NCI-H1930 (cell line): Measurements from ENCODE around the gene DDIT4L.
"Not testable (repeated sequence)": the region's sequence is repeated elsewhere in the genome, so short reads cannot be mapped to it uniquely, and the experiment has no call there.

Experiments
- DNase-seq, 2 experiments: peaks; one replicate each; lab custom pipeline; 2025; lab: John Stamatoyannopoulos, UW

The DDIT4L gene

DNA sequence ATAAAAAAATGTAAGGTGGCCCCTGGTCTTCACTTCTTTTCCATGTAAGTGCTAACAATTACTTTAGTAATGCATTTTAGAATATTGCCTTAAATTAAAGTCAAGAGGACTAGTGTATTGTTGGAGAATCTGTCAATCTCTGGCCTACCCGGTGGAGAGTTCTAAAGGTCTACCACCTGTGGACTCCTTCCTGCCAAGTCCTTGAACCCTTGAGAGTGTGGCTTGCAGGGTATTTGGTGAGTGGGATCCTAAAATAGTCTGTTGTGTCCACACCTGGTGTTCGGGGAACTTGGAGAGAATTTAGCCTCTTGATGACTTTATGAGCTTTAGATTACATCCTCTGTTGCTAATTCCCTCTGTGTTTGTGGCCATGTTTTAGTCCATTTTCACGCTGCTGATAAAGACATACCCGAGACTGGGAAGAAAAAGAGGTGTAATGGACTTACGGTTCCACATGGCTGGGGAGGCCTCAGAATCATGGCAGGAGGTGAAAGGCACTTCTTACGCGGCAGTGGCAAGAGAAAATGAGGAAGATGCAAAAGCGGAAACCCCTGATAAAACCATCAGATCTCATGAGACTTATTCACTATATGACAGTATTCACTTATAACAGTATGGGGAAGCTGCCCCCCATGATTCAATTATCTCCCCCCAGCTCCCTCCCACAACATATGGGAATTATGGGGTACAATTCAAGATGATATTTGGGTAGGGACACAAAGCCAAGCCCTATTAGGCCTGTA lies 23.8 kb downstream of the DDIT4L start:
- DNase-seq: no peak

DNA sequence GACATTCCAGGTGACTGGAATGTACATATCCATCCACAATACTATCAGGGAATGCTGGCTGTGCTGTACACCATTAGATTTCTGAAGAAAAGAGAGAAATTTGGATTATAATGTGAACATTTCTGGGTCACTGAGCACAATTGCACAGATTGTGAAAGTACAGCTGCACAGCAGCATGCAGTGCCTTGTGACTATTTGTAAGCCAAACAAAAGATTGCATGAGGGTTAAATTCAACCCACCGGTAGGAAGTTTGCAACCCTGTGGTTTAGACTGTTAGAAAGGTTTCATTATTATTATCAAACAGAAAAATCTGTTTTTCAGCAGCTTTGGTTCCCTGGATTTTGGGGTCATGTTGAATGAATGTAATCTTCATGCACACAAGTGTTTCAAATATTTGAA lies 24.5 kb downstream of the DDIT4L start:
- DNase-seq: no peak

DNA sequence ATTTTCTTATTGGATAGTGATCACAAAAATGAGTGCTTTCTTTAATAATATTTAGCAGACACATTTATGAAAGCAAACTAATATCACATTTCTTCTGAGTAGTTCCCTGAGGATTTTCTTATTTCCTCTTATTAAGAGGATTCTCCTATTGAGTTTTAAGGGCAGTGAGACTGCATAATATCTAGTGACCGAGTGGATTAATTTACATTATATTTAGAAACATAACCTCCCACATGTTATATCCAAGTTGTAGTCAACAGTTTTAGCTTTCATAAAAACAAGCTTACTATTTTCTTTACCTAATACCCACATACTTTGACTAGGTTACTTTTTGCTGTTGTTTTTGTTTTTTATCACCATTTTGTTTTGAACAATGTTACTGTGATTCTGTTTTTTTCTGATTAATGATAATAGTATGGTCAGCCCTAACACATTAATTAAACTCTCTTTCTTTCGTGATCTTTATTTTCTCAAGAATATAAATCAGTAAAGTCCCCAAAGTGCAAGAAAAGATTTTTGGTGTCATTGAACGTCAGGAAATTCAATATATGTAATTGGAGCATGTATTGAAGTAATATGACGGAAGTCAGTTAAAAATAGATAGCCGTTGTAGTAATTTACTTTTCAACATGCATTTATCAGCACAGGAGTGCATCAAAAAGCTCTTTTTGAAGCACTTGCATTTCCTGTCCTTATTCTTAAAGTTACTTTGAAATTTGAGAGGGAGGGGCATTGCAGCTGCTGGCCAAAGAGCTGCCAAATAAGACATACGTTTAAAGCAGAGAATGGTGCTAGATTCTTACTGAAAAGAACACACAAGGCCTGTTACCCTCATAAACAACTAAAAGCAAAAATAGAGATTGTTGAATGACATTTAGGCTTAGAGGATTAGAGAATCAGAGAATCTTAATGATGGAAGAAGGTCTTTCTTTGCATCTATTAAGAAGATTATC lies 25.2 kb downstream of the DDIT4L start:
- DNase-seq: no peak

DNA sequence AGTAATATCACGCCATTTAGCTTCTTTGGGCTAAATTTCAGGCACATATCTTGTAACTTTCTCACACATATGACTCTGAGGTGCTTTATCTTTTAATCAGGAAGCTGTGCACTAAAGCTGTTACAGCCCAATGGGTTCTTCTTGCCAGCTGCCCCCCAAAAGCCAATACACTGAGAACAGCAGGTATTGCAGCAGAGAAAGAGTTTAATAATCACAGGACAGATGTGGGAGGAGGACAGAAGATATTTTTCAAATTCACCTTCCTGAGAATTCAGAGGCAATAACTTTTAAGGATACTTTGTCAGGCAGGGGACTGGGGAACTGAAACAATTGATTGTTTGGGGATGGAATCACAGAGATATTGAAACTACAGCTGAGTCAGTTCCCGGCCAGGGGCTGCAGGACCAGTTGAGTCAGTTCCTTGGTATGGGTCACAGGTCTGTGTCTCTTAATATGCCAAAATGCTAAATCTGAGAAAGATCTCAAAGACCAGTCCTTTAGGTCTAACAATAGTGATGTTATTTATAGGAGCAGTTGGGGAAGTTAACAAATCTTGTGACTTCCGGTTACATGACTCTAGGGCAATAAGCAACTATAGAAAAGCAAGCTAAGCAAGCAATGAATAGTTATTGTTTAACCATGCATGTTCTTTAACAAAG lies 28.1 kb downstream of the DDIT4L start:
- no peak for DNase-seq

DNA sequence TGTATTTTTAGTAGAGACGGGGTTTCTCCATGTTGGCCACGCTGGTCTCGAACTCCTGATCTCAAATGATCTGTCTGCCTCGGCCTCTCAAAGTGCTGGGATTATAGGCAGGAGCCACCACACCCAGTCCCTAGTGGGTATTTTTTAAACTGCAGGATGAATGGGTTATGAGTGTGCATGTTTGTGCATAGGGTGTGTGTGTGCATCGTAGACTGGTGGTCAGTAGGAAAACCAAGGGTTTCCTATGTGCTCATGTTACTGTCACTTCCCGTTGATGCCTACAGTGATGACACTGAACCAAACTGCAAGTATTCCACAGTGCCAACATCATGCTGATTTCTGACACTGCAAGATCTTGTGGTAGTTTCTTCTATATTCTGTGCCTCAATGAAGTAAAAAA lies 41.1 kb downstream of the DDIT4L start:
- DNase-seq: no peak

DNA sequence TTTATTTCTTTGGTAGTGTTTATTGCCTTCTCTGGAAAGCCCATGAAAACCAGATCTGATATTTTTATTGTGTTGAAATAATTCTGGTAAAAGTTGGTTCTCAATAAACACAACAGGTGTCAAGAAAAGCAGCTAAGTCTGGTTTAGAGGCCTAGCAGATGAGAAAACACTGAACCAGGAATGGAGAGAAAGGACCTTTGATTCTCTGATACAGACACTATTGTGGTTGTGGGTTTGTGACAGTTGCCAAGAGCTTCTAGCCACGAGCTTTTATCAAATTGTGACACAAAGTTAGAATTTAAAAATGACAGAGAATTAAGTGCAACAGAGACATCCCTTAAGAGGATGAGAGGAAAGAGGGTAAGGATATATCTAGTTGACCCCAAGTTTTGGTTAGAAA lies 42.6 kb downstream of the DDIT4L start:
- DNase-seq: no peak

DNA sequence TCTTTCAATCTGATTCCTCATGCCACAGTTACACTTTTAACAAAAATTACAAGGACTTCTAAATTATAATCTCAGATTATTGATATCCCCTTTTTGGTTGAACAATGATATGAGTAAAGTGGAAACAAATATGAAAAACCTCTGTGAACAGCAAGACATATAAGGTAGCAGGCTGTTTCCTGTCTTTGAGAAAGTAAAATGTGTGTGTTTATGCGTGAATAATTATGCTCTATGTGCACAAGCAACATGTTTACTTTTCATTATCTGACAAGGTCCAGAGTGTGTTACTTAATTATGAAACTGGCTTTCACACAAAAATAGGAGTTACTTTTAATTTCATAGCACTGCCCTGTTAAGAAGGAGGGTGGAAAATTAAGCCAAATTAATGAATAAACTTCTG lies 43.1 kb downstream of the DDIT4L start:
- no peak for DNase-seq

DNA sequence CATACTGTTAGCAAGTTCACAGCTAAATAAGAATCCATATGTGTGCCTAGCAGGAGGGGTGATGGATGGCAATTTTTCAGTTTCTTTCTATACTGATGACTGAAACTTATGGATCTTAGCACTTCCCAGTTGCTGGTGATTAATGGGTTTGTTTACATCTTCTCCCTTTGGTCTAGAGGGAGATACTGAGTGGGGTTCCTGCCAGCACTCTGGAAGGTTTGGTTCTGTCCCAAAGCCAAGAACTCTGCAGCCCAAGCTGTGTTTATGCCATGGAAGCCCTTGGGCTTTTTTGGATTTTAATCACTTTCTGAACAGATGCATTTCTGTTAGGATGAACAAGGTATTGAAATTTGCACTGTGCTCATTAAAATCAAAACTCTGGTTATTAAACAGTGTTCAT lies 43.5 kb downstream of the DDIT4L start:
- DNase-seq: no peak

DNA sequence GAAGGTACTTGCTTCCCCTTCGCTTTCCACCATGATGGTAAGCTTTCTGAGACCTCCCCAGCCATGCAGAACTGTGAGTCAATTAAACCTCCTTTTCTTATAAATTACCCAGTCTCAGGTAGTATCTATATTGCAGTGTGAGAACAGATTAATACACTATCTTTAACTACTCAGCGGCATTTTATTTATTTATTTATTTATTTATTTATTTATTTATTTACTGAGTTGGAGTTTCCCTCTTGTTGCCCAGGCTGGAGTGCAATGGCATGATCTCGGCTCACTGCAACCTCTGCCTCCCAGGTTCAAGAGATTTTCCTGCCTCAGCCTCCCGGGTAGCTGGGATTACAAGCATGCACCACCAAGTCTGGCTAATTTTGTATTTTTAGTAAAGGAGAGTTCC lies 52.9 kb downstream of the DDIT4L start:
- DNase-seq: not testable (repeated sequence)
